Ishikawa (cell line): Measurements from ENCODE around the gene BRS3.

Experiments
- CEBPB ChIP-seq: IDR thresholded peaks from 2 replicates; pipeline ENCODE4 v1.6.1; 2012
- CREB1 ChIP-seq: IDR thresholded peaks from 2 replicates; pipeline ENCODE4 v1.6.1; 2012; ENCODE audit warnings: low read depth
- EGR1 ChIP-seq: IDR thresholded peaks from 2 replicates; pipeline ENCODE4 v1.6.1; 2012
- EP300 ChIP-seq: IDR thresholded peaks from 2 replicates; pipeline ENCODE4 v1.6.1; 2012; ENCODE audit warnings: borderline replicate concordance
- FOXM1 ChIP-seq: IDR thresholded peaks from 2 replicates; pipeline ENCODE4 v1.6.1; 2012; ENCODE audit warnings: low read depth, borderline replicate concordance
- NFIC ChIP-seq: IDR thresholded peaks from 2 replicates; pipeline ENCODE4 v1.6.1; 2012
- RAD21 ChIP-seq: IDR thresholded peaks from 2 replicates; pipeline ENCODE4 v1.6.1; 2012; ENCODE audit warnings: low read depth
- TAF1 ChIP-seq: IDR thresholded peaks from 2 replicates; pipeline ENCODE4 v1.6.1; 2012; ENCODE audit warnings: low read depth, mild to moderate bottlenecking
- TEAD4 ChIP-seq: IDR thresholded peaks from 2 replicates; pipeline ENCODE4 v1.6.1; 2012
- YY1 ChIP-seq: IDR thresholded peaks from 2 replicates; pipeline ENCODE4 v1.6.1; 2012; ENCODE audit warnings: low read depth
- ZBTB7A ChIP-seq: IDR thresholded peaks from 2 replicates; pipeline ENCODE4 v1.6.1; 2012; ENCODE audit warnings: low read depth
- TF ChIP-seq, protein P1 (sequence below): IDR thresholded peaks from 2 replicates; pipeline ENCODE4 v1.6.1; 2012; ENCODE audit warnings: low read depth, mild to moderate bottlenecking
- TF ChIP-seq, protein P2 (sequence below): IDR thresholded peaks from 2 replicates; pipeline ENCODE4 v1.6.1; 2012
- TF ChIP-seq, protein P3 (sequence below): IDR thresholded peaks from 2 replicates; pipeline ENCODE4 v1.6.1; 2012

DNA sequence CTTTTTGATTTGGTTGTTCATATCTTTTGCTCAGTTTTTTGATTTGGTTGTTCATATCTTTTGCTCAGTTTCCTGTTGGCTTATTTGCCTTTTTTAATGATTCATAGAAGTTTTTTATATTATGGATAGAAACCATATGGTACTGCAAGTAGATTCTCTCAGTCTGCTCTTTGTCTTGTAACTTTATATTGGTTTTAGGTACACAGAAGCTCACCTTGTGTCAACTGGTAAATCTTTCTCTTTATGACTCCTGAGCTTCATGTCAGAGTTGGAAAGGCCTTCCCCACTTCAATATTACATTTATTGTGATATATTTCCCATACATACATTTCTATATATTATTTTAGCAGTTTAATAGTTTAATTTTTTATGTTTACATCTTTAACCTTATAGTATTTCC, 36.0 kb downstream of the BRS3 start:
- TF ChIP-seq CEBPB (no peak), RAD21 (no peak), TEAD4 (no peak), YY1 (no peak), NFIC (no peak), CREB1 (no peak), ZBTB7A (no peak), FOXM1 (no peak), TAF1 (no peak), EP300 (no peak), EGR1 (no peak)
- TF ChIP-seq, protein P1, sequence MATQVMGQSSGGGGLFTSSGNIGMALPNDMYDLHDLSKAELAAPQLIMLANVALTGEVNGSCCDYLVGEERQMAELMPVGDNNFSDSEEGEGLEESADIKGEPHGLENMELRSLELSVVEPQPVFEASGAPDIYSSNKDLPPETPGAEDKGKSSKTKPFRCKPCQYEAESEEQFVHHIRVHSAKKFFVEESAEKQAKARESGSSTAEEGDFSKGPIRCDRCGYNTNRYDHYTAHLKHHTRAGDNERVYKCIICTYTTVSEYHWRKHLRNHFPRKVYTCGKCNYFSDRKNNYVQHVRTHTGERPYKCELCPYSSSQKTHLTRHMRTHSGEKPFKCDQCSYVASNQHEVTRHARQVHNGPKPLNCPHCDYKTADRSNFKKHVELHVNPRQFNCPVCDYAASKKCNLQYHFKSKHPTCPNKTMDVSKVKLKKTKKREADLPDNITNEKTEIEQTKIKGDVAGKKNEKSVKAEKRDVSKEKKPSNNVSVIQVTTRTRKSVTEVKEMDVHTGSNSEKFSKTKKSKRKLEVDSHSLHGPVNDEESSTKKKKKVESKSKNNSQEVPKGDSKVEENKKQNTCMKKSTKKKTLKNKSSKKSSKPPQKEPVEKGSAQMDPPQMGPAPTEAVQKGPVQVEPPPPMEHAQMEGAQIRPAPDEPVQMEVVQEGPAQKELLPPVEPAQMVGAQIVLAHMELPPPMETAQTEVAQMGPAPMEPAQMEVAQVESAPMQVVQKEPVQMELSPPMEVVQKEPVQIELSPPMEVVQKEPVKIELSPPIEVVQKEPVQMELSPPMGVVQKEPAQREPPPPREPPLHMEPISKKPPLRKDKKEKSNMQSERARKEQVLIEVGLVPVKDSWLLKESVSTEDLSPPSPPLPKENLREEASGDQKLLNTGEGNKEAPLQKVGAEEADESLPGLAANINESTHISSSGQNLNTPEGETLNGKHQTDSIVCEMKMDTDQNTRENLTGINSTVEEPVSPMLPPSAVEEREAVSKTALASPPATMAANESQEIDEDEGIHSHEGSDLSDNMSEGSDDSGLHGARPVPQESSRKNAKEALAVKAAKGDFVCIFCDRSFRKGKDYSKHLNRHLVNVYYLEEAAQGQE = no peak
- TF ChIP-seq, protein P2, sequence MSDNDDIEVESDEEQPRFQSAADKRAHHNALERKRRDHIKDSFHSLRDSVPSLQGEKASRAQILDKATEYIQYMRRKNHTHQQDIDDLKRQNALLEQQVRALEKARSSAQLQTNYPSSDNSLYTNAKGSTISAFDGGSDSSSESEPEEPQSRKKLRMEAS = no peak
- TF ChIP-seq, protein P3, sequence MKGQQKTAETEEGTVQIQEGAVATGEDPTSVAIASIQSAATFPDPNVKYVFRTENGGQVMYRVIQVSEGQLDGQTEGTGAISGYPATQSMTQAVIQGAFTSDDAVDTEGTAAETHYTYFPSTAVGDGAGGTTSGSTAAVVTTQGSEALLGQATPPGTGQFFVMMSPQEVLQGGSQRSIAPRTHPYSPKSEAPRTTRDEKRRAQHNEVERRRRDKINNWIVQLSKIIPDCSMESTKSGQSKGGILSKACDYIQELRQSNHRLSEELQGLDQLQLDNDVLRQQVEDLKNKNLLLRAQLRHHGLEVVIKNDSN = no peak
